Raji (cell line): ENCODE results near the gene LRRC3C.

Experiments used
- POLR2A ChIP-seq: IDR thresholded peaks from 2 replicates; pipeline ENCODE4 v1.6.1; 2011; ENCODE audit warnings: low read depth, low read length, control low read depth; ENCODE audit not compliant: insufficient read depth

LRRC3C gene

GRCh38 chr17:39935909-39936308, 8.4 kb downstream of the LRRC3C start:
- TF ChIP-seq POLR2A: no peak

- no peak for TF ChIP-seq POLR2A
Observed at GRCh38 chr17:39937447-39937846, 9.9 kb downstream of the LRRC3C start.

- no peak for TF ChIP-seq POLR2A
Observed at GRCh38 chr17:39938140-39938869, 10.8 kb downstream of the LRRC3C start.

GRCh38 chr17:39939106-39939505, 11.6 kb downstream of the LRRC3C start:
- TF ChIP-seq POLR2A: no peak

- no peak for TF ChIP-seq POLR2A
Observed at GRCh38 chr17:39939588-39940419, 12.3 kb downstream of the LRRC3C start.

GRCh38 chr17:39943702-39944392, 16.3 kb downstream of the LRRC3C start:
- no peak for TF ChIP-seq POLR2A

- TF ChIP-seq POLR2A: no peak
Observed at GRCh38 chr17:39944393-39944711, 16.8 kb downstream of the LRRC3C start.

- no peak for TF ChIP-seq POLR2A
Observed at GRCh38 chr17:39946551-39947330, 19.2 kb downstream of the LRRC3C start.

- TF ChIP-seq POLR2A: no peak
Observed at GRCh38 chr17:39949028-39949427, 21.5 kb downstream of the LRRC3C start.

GRCh38 chr17:39950871-39951348, 23.4 kb downstream of the LRRC3C start:
- TF ChIP-seq POLR2A: no peak

GRCh38 chr17:39951924-39952679, 24.6 kb downstream of the LRRC3C start:
- no peak for TF ChIP-seq POLR2A

GRCh38 chr17:39952680-39953470, 25.3 kb downstream of the LRRC3C start:
- TF ChIP-seq POLR2A: 0 out of 2 replicates have a peak, but pooled peaks have one; percentile 20

- TF ChIP-seq POLR2A: peak; percentile 72
Observed at GRCh38 chr17:39953471-39953888, 25.9 kb downstream of the LRRC3C start.

- TF ChIP-seq POLR2A: no peak
Observed at GRCh38 chr17:39954876-39955275, 27.3 kb downstream of the LRRC3C start.

- TF ChIP-seq POLR2A: no peak
Observed at GRCh38 chr17:39955726-39956225, 28.2 kb downstream of the LRRC3C start.
